ENCODE results near the gene PLTP. TPM values are rescaled to one million over a fixed set of nuclear protein-coding genes. Genes with fewer than 3 reads are reported as not detected.

Gene PLTP
- total and polyA plus RNA-seq, 2 of the 13 experiments (the other 11 are each of a cell fraction or from before 2014, with no cell fraction given), result 16.9 to 28.6 TPM

DNA sequence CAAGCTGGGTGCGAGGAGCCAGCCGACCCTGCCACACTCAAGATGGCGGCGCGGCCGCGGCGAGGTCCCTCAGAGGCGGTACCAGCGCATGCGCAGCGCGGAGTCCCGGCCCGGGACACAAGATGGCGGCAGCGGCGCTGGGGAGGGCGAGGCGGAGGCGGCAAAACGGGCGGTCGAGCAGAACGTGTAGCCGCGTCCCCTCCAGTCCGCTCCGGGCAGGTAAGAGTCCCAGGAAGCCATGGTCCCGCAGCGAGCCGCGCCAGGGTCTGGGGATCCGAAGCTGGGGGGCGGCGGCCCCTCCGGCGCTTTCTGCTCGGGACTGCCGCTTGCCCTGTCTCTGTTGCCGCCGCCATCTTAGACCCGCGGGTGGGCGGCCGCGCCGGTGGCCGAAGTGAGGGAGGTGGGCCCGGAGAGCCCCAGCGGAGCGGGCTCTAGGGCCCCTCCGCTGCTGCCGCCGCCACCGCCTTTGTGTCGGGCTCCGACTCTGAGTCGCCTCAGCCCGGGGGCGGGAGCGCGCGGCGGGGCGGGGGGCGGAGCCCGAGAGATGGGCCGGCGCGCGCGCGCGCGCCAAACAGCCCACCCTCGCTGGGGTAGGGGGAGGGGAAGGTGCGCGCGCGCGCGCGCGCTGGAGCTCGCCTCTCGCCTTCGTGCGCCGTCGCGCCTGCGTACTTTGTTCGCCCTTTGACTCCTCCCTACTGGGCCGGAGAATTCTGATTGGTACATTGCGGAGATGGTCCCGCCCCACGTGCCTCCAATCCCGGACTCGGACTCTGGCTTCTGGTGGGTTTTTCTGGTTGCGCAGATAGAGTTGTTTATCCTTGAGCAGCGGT, 22.8 kb upstream of the PLTP start, which contains the start of gene PCIF1 (continued):
- TF ChIP-seq, protein P1, sequence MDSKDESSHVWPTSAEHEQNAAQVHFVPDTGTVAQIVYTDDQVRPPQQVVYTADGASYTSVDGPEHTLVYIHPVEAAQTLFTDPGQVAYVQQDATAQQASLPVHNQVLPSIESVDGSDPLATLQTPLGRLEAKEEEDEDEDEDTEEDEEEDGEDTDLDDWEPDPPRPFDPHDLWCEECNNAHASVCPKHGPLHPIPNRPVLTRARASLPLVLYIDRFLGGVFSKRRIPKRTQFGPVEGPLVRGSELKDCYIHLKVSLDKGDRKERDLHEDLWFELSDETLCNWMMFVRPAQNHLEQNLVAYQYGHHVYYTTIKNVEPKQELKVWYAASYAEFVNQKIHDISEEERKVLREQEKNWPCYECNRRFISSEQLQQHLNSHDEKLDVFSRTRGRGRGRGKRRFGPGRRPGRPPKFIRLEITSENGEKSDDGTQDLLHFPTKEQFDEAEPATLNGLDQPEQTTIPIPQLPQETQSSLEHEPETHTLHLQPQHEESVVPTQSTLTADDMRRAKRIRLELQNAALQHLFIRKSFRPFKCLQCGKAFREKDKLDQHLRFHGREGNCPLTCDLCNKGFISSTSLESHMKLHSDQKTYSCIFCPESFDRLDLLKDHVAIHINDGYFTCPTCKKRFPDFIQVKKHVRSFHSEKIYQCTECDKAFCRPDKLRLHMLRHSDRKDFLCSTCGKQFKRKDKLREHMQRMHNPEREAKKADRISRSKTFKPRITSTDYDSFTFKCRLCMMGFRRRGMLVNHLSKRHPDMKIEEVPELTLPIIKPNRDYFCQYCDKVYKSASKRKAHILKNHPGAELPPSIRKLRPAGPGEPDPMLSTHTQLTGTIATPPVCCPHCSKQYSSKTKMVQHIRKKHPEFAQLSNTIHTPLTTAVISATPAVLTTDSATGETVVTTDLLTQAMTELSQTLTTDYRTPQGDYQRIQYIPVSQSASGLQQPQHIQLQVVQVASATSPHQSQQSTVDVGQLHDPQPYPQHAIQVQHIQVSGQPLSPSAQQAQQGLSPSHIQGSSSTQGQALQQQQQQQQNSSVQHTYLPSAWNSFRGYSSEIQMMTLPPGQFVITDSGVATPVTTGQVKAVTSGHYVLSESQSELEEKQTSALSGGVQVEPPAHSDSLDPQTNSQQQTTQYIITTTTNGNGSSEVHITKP (CRISPR knock-in tag; IDR thresholded peaks at IDR 0.05; ENCODE audit: low read depth), result peak; percentile 67
- TF ChIP-seq ATRX (CRISPR knock-in tag; IDR thresholded peaks at IDR 0.05; ENCODE audit: borderline replicate concordance) (no peak; the same call in 1 of the 2 replicates), RXRA (CRISPR knock-in tag; IDR thresholded peaks at IDR 0.05) (peak; percentile 88; the same call in 1 of the 2 replicates), ZFP91 (CRISPR knock-in tag; IDR thresholded peaks at IDR 0.05; ENCODE audit: borderline replicate concordance) (peak; percentile 90), KAT8 (CRISPR knock-in tag; IDR thresholded peaks at IDR 0.05) (peak; percentile 92), ZBTB44 (CRISPR knock-in tag; IDR thresholded peaks at IDR 0.05) (peak; percentile 84; the same call in 1 of the 2 replicates), ZNF75D (CRISPR knock-in tag; IDR thresholded peaks at IDR 0.05; ENCODE audit: borderline replicate concordance) (no peak; the same call in 1 of the 2 replicates), KDM4B (CRISPR knock-in tag; IDR thresholded peaks at IDR 0.05) (peak; percentile 90), ZNF563 (CRISPR knock-in tag; IDR thresholded peaks at IDR 0.05) (peak; percentile 98), ZNF777 (CRISPR knock-in tag; IDR thresholded peaks at IDR 0.05) (peak; percentile 30; the same call in 1 of the 2 replicates), HMGXB3 (CRISPR knock-in tag; IDR thresholded peaks at IDR 0.05; ENCODE audit: borderline replicate concordance) (peak; percentile 98), ZNF280B (CRISPR knock-in tag; IDR thresholded peaks at IDR 0.05; ENCODE audit: borderline replicate concordance) (peak; percentile 99)
- TF ChIP-seq, protein P2, sequence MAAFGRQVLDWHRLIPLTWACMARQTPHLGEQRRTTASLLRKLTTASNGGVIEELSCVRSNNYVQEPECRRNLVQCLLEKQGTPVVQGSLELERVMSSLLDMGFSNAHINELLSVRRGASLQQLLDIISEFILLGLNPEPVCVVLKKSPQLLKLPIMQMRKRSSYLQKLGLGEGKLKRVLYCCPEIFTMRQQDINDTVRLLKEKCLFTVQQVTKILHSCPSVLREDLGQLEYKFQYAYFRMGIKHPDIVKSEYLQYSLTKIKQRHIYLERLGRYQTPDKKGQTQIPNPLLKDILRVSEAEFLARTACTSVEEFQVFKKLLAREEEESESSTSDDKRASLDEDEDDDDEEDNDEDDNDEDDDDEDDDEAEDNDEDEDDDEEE (CRISPR knock-in tag; IDR thresholded peaks at IDR 0.05), result peak; percentile 99

Data from HepG2 (cell line).